Measurements from ENCODE around the gene PKD2L1. TPM values are rescaled to one million over a fixed set of nuclear protein-coding genes. Genes with fewer than 3 reads are reported as not detected.
A peak's percentile ranks its signal among the peaks of the same experiment; 100 is the strongest.
"Not testable (repeated sequence)": the region's sequence is repeated elsewhere in the genome, so short reads cannot be mapped to it uniquely, and the experiment has no call there.

The PKD2L1 gene
- polyA plus RNA-seq, 3 donors: 0.18 to 0.39 (median 0.23) TPM

GRCh38 chr10:100287756-100288155, 42.3 kb downstream of the PKD2L1 start:
- no peak for DNase-seq (ENCODE audit: low read depth in 3 of 3, low spot score in 2 of 3)

GRCh38 chr10:100286051-100287033, 43.7 kb downstream of the PKD2L1 start, which contains the start of gene BLOC1S2:
Gene BLOC1S2, minus strand, starts transcription at chr10:100286680. Its CDS starts 21 bp downstream, at chr10:100286659.
- DNase-seq (ENCODE audit: low read depth in 3 of 3, low spot score in 2 of 3): peak; percentile 60 to 72 (median 66)

DNA sequence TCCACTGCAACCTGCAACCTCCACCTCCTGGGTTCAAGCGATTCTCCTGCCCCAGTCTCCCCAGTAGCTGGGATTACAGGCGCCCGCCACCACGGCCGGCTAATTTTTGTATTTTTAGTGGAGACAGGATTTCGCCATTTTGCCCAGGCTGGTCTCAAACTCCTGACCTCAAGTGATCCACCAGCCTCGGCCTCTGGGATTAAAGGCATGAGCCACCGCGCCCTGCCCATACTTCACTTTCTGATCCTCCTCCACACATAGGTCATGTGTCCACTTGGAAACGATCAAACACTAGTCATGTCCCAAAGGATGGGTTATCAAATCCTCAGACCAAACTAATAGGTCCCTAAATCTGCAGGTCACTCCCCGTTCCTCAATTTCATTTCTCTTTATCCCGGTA, 44.7 kb downstream of the PKD2L1 start:
- DNase-seq (ENCODE audit: low read depth in 3 of 3, low spot score in 2 of 3): not testable (repeated sequence)

- no peak for DNase-seq (ENCODE audit: low read depth in 3 of 3, low spot score in 2 of 3)
Measured at GRCh38 chr10:100282907-100283306, 47.1 kb downstream of the PKD2L1 start.

GRCh38 chr10:100276971-100277370, 53.1 kb downstream of the PKD2L1 start:
- not testable (repeated sequence) for DNase-seq (ENCODE audit: low read depth in 3 of 3, low spot score in 2 of 3)

DNA sequence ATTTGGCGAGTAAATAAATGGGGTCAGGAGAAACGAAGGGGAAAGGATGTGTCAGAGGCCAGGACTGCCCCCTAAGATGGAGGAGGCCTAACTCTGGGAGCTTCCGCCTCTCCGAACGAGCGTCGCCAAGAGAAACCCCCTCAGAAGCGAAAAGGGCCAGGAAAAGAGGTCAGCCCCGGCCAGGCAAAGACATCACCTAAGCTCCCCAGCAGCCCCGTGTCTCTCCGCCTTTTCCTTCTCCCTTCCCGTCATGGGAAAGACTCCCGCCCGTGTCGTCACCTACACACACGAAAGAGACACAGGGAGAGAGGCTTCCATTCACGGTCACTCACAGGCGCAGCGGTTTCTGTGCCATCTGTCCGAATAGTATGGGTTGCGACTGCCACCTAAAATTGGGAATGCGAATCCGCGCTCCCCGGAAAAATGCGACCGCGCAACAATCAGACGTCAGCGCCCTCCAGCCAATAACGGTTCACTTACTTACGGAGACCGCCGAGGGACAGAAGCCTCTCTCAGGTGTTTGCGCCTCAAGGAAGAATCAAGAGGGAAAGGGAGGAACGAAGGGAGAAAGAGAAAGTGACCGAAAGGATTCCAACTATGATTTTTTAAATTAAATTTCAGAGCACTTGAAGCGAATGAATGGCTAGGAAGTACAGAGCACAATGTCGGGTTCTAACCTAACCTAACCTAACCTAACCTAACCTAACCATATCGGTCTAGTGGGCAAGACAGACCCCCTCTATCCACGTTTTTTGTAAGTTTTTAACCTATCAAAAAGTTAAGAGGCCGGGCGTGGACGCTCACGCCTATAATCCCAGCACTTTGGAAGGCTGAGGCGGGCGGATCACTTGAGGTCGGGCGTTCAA, 62.6 kb downstream of the PKD2L1 start, which contains the start of gene CWF19L1:
TSS of gene CWF19L1 (minus strand) at position 400 of the 866 bp plus-strand sequence. CDS start at position 355, 45 bp downstream.
- DNase-seq (ENCODE audit: low read depth in 3 of 3, low spot score in 2 of 3): peak; percentile 77 to 85 (median 79)

GRCh38 chr10:100265821-100266485, 64.1 kb downstream of the PKD2L1 start:
- DNase-seq (ENCODE audit: low read depth in 3 of 3, low spot score in 2 of 3): no peak

GRCh38 chr10:100254191-100254590, 75.8 kb downstream of the PKD2L1 start:
- no peak for DNase-seq (ENCODE audit: low read depth in 3 of 3, low spot score in 2 of 3)

DNA sequence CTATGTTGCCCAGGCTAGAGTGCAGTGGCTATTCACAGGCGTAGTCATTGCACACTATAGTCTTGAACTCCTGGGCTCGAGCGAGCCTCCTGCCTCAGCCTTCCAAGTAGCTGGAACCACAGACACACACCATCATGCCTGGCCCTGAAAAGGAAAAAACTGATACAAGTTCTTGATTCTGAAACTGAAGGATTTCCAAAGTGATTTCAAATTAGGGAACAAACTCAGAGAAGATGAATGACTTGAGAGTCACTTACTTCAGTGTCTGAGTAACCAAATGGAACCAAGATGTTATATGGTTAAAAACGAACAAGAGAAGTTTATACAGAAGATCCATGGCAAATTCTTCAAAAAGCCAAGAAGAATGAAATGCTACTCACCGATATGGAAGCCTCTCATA, 77.0 kb downstream of the PKD2L1 start:
- no peak for DNase-seq (ENCODE audit: low read depth in 3 of 3, low spot score in 2 of 3)

DNA sequence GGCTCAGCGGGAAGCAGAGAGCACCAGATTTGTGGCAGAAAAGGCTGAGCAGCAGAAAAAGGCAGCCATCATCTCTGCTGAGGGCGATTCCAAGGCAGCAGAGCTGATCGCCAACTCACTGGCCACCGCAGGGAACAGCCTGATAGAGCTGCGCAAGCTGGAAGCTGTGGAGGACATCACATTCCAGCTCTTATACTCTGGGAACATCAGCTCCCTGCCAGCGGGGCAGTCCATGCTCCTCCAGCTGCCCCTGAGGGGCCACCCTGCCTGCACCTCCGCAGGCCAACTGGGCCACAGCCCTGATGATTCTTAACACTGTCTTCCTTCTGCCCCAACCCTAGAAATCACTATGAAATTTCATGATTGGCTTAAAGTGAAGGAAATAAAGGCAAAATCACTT, 81.2 kb downstream of the PKD2L1 start:
- DNase-seq (ENCODE audit: low read depth in 3 of 3, low spot score in 2 of 3): no peak

GRCh38 chr10:100245484-100246220, 84.4 kb downstream of the PKD2L1 start:
- DNase-seq (ENCODE audit: low read depth in 3 of 3, low spot score in 2 of 3): no peak

- no peak for DNase-seq (ENCODE audit: low read depth in 3 of 3, low spot score in 2 of 3)
Measured at GRCh38 chr10:100239851-100240250, 90.2 kb downstream of the PKD2L1 start.

DNA sequence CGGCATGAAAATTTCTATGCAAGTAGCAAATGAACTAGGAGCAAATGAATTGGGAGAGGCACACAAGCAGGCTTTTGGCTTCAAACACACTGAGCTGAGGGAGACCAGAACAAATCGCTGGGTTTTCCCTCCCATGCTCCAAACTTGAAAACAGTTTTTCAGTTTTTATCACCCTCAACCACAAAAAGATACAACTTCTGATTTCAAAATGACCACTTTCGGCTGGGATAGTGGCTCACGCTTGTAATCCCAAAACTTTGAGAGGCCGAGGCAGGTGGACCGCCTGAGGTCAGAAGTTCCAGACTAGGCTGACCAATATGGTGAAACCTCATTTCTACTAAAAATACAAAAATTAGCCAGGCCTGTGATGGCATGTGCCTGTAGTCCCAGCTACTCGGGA, 91.6 kb downstream of the PKD2L1 start:
- no peak for DNase-seq (ENCODE audit: low read depth in 3 of 3, low spot score in 2 of 3)

Other genes starting within 250 kb of the PKD2L1 start
- gene CPN1, start 248.4 kb downstream of the PKD2L1 start, polyA plus RNA-seq (ENCODE audit: insufficient read length in 3 of 3): 1 to 10 TPM; 3.1 to 3.2 (median 3.1) TPM
- gene ERLIN1, start 144.2 kb downstream of the PKD2L1 start, polyA plus RNA-seq (ENCODE audit: insufficient read length in 3 of 3): 10 to 100 TPM; 54.4 to 61.6 (median 58.5) TPM
- gene CHUK, start 100.6 kb downstream of the PKD2L1 start, polyA plus RNA-seq (ENCODE audit: insufficient read length in 3 of 3): 10 to 100 TPM; 25.8 to 27.8 (median 26.6) TPM
- 10 to 100 TPM; 27.9 to 31.0 (median 29.0) TPM for gene CWF19L1, start 62.6 kb downstream of the PKD2L1 start, polyA plus RNA-seq (ENCODE audit: insufficient read length in 3 of 3)
- gene BLOC1S2, start 43.5 kb downstream of the PKD2L1 start, polyA plus RNA-seq (ENCODE audit: insufficient read length in 3 of 3): 10 to 100 TPM; 38.7 to 44.4 (median 41.0) TPM
- gene SCD, start 17.0 kb upstream of the PKD2L1 start, polyA plus RNA-seq (ENCODE audit: insufficient read length in 3 of 3): 10 to 100 TPM; 41.8 to 46.6 (median 45.1) TPM
- gene WNT8B, start 132.8 kb upstream of the PKD2L1 start, polyA plus RNA-seq (ENCODE audit: insufficient read length in 3 of 3): 1 to 10 TPM in 1 of 3 donors, under 1 TPM in 2; 0.69 to 1.1 (median 0.91) TPM
- gene SEC31B, start 189.6 kb upstream of the PKD2L1 start, polyA plus RNA-seq (ENCODE audit: insufficient read length in 3 of 3): 10 to 100 TPM; 10.4 to 16.5 (median 12.2) TPM
- gene NDUFB8, start 199.6 kb upstream of the PKD2L1 start, polyA plus RNA-seq (ENCODE audit: insufficient read length in 3 of 3): 100 to 1,000 TPM; 144 to 170 (median 155) TPM
- gene HIF1AN, start 205.7 kb upstream of the PKD2L1 start, polyA plus RNA-seq (ENCODE audit: insufficient read length in 3 of 3): 10 to 100 TPM; 41.9 to 45.1 (median 43.8) TPM